GM19397 (cell line): Measurements from ENCODE around the gene SMTNL2.
"Not testable (repeated sequence)": the region's sequence is repeated elsewhere in the genome, so short reads cannot be mapped to it uniquely, and the experiment has no call there.

ENCODE experiments used
- ATAC-seq: cut with Tn5 transposase; IDR thresholded peaks from one replicate; pipeline ENCODE4 v1.9.1; 2021; ENCODE audit warnings: mild to moderate bottlenecking, moderate library complexity; ENCODE audit not compliant: unreplicated experiment

The SMTNL2 gene

GRCh38 chr17:4631431-4631830 is 47.1 kb downstream of the SMTNL2 start:
- ATAC-seq, result no peak

GRCh38 chr17:4631836-4632580 is 47.7 kb downstream of the SMTNL2 start:
- ATAC-seq, result no peak

GRCh38 chr17:4632581-4632920 is 48.2 kb downstream of the SMTNL2 start:
- no peak for ATAC-seq

GRCh38 chr17:4633643-4634042 is 49.3 kb downstream of the SMTNL2 start:
- no peak for ATAC-seq

GRCh38 chr17:4634976-4635375 is 50.6 kb downstream of the SMTNL2 start:
- ATAC-seq, result no peak

- ATAC-seq, result no peak
Measured at GRCh38 chr17:4635823-4636375, 51.6 kb downstream of the SMTNL2 start.

GRCh38 chr17:4636474-4637100 is 52.3 kb downstream of the SMTNL2 start:
- ATAC-seq, result no peak

- ATAC-seq, result not testable (repeated sequence)
Measured at GRCh38 chr17:4638766-4639165, 54.4 kb downstream of the SMTNL2 start.

GRCh38 chr17:4639301-4640059 is 55.2 kb downstream of the SMTNL2 start:
- not testable (repeated sequence) for ATAC-seq

GRCh38 chr17:4640569-4641188 is 56.4 kb downstream of the SMTNL2 start:
- not testable (repeated sequence) for ATAC-seq

GRCh38 chr17:4641297-4642195 is 57.2 kb downstream of the SMTNL2 start, which contains the start of gene ALOX15:
Gene ALOX15 (minus strand): TSS chr17:4641678. CDS start chr17:4641651, 27 bp downstream.
- ATAC-seq, result no peak

- no peak for ATAC-seq
Measured at GRCh38 chr17:4642286-4642685, 58.0 kb downstream of the SMTNL2 start.

GRCh38 chr17:4643676-4644075 is 59.3 kb downstream of the SMTNL2 start:
- no peak for ATAC-seq

- no peak for ATAC-seq
Measured at GRCh38 chr17:4645642-4646041, 61.3 kb downstream of the SMTNL2 start.

GRCh38 chr17:4648741-4649140 is 64.4 kb downstream of the SMTNL2 start:
- no peak for ATAC-seq

GRCh38 chr17:4652997-4653396 is 68.7 kb downstream of the SMTNL2 start:
- ATAC-seq, result no peak

GRCh38 chr17:4655933-4656332 is 71.6 kb downstream of the SMTNL2 start:
- not testable (repeated sequence) for ATAC-seq

GRCh38 chr17:4657678-4658077 is 73.3 kb downstream of the SMTNL2 start:
- ATAC-seq, result no peak
